HG03196 (cell line): ENCODE measurements around the gene GALNT12.

Experiments used
- ATAC-seq: cut with Tn5 transposase; IDR thresholded peaks from one replicate; pipeline ENCODE4 v1.9.1; 2021; ENCODE audit not compliant: unreplicated experiment

GALNT12 gene

GRCh38 chr9:98877311-98877710, 69.8 kb downstream of the GALNT12 start:
- ATAC-seq, result no peak

GRCh38 chr9:98879094-98879962, 71.9 kb downstream of the GALNT12 start:
- ATAC-seq, result no peak

- no peak for ATAC-seq
Observed at GRCh38 chr9:98879963-98880310, 72.5 kb downstream of the GALNT12 start.

GRCh38 chr9:98880311-98881015, 73.0 kb downstream of the GALNT12 start:
- ATAC-seq, result no peak

- no peak for ATAC-seq
Observed at GRCh38 chr9:98881356-98881755, 73.9 kb downstream of the GALNT12 start.

GRCh38 chr9:98881836-98882568, 74.5 kb downstream of the GALNT12 start:
- ATAC-seq, result no peak

- ATAC-seq, result no peak
Observed at GRCh38 chr9:98882569-98882923, 75.1 kb downstream of the GALNT12 start.

- no peak for ATAC-seq
Observed at GRCh38 chr9:98883276-98883675, 75.8 kb downstream of the GALNT12 start.

- ATAC-seq, result no peak
Observed at GRCh38 chr9:98884849-98885248, 77.4 kb downstream of the GALNT12 start.

- no peak for ATAC-seq
Observed at GRCh38 chr9:98885575-98886295, 78.3 kb downstream of the GALNT12 start.

GRCh38 chr9:98886691-98887229, 79.3 kb downstream of the GALNT12 start:
- no peak for ATAC-seq

- no peak for ATAC-seq
Observed at GRCh38 chr9:98887918-98888510, 80.5 kb downstream of the GALNT12 start.

- no peak for ATAC-seq
Observed at GRCh38 chr9:98888801-98889421, 81.4 kb downstream of the GALNT12 start.

GRCh38 chr9:98890256-98890655, 82.8 kb downstream of the GALNT12 start:
- no peak for ATAC-seq

GRCh38 chr9:98892288-98892687, 84.8 kb downstream of the GALNT12 start:
- ATAC-seq, result no peak

GRCh38 chr9:98892690-98893089, 85.2 kb downstream of the GALNT12 start:
- ATAC-seq, result no peak

GRCh38 chr9:98894171-98894570, 86.7 kb downstream of the GALNT12 start:
- no peak for ATAC-seq

- no peak for ATAC-seq
Observed at GRCh38 chr9:98894761-98895160, 87.3 kb downstream of the GALNT12 start.

GRCh38 chr9:98896632-98897031, 89.2 kb downstream of the GALNT12 start:
- ATAC-seq, result no peak

- no peak for ATAC-seq
Observed at GRCh38 chr9:98897745-98898144, 90.3 kb downstream of the GALNT12 start.
